GM21723 (cell line): ENCODE measurements around the gene FAM25G.
"Not testable (repeated sequence)": the region's sequence is repeated elsewhere in the genome, so short reads cannot be mapped to it uniquely, and the experiment has no call there.

Experiments
- ATAC-seq: cut with Tn5 transposase; IDR thresholded peaks from one replicate; pipeline ENCODE4 v1.9.1; 2021; ENCODE audit warnings: mild to moderate bottlenecking, moderate library complexity; ENCODE audit not compliant: unreplicated experiment

The FAM25G gene

DNA sequence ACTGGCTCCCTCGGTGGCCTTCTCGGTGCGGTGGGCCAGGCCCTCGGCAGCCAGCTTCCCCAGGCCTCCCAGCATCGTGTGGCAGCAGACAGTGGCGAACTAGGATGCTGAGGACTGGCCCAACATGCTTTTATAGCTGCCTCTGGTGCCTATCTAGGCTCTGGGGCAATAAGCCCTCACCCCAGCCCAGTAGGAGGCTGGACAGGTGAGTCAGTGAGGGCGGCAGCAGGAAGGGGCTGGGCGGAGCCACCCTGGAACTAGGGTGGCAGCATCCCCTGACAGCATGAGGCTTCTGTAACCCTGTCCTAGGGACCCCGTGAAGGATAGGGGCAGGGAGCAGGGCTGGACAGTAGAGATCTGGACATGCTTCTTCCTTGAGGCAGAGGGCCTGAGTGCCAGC is at the start of gene FAM25G:
TSS of gene FAM25G (minus strand) at position 101 of the 400 bp plus-strand sequence. CDS start at position 75, 26 bp downstream.
- ATAC-seq, result not testable (repeated sequence)

DNA sequence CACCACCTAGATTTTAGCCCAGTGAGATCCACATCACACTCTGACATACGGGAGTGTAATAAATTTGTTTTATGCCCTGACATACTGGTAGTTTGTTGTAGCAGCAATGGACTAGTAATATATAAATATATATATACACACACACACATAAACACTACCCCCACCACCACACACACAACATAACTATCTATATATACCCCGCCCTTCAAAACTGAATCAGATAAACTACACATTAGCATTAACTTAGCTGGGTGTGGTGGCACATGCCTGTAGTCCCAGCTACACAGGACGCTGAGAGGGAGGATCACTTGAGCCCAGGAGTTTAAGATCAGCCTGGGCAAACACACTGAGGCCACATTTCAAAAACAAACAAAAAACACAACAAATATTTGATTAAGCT is 44.9 kb upstream of the FAM25G start:
- not testable (repeated sequence) for ATAC-seq

DNA sequence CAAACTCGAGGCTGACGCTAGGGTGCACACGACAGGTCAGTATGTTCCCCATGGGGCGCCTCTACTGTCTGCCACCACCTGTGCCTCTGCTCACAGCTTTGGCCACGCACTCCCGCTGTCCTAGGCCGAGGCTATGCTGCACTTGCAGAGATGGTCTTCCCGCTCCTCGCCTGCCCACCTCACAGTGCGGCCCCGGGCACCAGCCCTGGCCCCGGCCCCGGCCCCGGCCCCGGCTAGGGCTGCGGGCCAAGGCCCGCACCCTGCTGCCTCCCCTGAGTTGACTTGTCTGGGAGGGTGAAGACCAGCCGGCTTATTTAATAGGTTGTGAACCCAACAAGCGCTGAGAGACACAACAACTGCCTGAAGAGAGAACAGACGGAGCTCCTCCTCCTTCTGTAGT is 32.0 kb upstream of the FAM25G start, which contains the start of gene AGAP9:
TSS of gene AGAP9 (minus strand) at position 164 of the 400 bp plus-strand sequence. CDS start at position 52, 112 bp downstream.
- not testable (repeated sequence) for ATAC-seq

DNA sequence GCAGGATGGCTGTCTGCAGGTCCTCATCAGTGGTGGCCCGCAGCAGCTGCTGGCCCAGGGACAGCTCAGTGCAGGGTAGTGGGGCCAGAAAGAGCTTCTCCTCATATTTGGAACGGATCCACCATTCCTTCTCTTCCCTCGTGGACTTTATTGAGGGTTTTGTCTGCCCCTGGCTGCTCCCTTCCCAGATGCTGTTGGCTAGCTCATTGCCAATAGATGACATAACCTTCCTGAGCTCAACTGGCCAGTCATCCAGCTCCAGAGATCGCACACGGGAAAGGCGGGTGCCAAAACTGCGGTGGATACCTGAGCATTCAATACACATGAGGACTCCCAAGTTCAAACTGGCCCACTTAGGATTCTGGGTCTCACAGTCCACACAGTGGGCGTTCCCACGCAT is 10.8 kb upstream of the FAM25G start:
- not testable (repeated sequence) for ATAC-seq

DNA sequence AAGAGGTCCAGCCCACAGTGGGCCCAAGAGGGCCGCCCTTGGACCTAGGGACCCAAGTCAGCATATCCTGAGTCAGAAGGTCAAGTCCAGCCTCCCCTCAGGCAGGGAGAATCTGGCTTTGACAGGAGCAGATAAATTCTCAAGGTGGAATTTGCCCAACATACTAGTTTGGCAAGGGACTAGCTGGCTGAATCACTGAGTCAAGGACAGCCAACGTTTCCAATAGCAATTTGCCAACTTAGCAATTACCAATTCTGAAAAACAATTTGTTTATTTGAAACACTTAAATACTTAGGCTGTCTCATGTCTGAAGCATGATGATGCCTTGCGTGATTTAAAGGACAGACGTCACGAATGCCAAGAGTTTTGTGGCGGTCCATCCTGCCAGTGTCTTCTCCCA is 2.7 kb upstream of the FAM25G start:
- not testable (repeated sequence) for ATAC-seq

DNA sequence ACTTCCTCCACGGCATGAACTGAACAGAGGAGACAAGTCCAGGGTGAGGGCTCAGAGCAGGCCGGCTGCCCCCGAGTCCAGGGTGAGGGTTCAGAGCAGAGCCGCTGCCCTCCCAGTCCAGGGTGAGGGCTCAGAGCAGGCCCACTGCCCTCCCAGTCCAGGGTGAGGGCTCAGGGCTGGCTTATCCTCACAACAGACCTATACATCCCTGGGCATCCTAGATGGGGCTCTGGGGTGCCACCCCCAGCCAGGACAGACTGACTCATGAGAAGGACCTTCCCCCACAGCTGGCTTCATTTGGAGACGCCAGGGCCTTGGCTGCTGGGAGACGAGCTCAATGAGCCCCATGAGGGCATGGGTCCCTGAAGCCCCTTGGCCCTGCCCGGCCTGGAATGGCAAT is 1.9 kb downstream of the FAM25G start:
- ATAC-seq, result not testable (repeated sequence)

GRCh38 chr10:47485943-47486342 is 5.6 kb downstream of the FAM25G start:
- not testable (repeated sequence) for ATAC-seq

- ATAC-seq, result not testable (repeated sequence)
Measured at GRCh38 chr10:47484786-47485185, 6.7 kb downstream of the FAM25G start.

DNA sequence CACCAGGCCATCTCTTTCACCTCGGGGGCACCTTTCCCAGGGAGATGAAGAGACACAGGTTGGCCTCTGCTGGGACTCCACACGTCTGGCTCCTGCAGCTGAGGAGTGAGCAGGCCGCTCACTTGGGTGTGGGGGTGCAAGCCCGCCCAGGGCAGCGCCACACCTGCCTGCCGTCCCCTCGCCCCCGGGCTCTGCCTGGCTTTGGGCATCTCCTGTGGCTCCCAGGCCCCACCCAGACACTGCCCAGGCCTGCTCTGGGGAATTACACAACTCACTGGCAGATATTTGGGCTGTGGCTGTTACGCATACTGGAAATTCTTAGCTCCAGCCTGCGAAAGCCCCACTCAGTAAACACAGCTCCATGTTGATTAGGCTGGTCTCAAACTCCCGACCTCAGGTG is 7.6 kb downstream of the FAM25G start, which contains the start of gene ANXA8:
TSS of gene ANXA8 (minus strand) at position 193 of the 400 bp plus-strand sequence. CDS start at position 11, 182 bp downstream.
- ATAC-seq, result not testable (repeated sequence)

GRCh38 chr10:47482367-47482766 is 9.1 kb downstream of the FAM25G start:
- not testable (repeated sequence) for ATAC-seq

DNA sequence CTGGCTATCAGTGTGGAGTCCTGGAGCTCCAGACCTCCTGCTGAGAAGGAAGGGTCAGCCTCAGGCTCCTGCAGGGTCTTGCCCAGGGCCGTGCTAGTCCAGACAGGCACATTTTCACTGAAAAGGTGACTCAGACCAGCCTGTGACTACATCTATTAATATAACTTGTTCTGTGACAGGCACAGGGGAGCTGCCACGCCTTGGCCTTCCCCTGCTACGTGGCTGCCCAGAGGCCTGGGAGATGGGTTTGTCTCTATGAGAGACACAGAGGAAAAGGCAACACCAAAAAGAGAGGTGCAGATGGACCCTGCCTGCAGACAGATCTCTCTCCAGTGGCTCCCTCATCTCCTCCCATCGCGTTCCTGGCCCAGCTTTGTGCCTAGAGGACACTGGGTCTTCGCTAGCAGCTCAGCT is 9.7 kb downstream of the FAM25G start:
- not testable (repeated sequence) for ATAC-seq

DNA sequence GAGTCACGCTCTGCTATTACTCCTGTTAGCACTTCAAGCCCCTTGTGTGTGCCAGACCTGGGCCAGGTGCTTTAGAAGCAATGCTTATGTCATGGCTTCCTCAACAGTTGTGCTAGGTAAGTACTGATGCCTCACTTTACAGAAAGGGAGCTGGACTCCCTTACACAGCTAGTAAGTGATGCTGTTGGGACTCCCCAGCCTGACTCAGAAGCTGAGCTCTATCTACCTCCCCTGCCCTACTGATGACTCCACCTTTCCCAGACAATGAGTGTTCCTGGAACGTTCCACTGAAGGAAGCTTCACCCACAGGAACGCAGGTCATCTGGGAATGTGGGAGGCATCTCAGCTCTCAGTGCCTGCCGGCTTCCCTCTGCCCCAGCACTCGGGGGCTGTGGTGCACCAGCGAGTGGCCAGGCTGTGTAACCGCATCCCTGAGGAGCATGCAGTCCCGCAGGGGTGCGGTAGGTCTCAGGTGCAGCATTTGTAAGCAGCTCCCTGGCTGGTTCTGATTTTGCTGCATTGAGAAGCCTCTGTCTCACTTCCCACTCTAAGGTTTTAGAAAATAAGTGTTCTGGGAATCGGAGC is 10.2 kb downstream of the FAM25G start:
- not testable (repeated sequence) for ATAC-seq

DNA sequence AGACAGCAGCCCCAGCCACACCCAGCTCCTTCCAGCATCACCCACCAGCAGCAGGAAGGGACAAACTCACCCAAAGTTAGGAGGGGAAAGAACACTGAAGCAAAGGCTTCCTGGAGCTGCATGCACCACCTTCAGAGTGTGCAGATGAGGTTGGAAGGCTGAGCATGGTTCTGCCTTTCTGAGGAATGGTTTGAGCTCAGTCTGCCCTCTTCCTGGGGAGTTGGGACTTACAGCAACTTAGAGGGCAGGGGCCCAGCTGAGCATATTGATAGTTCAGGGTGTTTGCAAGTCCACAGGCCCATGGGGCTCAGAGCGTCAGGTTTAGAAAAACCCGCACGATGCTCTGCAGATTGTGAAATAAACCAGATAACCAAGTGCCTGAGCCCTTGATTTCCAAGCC is 11.4 kb downstream of the FAM25G start:
- ATAC-seq, result not testable (repeated sequence)

DNA sequence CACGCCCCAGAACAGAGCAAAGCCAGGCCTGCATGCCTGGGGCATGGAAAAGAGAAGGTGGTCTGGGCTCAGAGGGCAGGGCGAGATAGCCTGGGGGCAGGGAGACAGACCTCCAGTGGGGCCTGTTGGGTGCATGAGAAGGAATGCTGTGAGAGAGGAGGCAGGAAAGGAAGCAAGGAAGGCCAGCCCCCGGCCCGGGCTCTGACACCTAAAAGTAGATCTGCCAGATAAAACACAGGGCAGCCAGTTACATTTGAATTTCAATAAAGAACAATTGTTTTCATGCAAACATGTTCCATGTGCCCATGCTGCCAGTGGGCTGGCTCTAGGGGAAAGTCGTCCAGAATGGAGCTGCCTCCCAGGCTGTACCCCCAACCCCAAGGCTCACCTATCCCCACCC is 13.4 kb downstream of the FAM25G start:
- ATAC-seq, result not testable (repeated sequence)

DNA sequence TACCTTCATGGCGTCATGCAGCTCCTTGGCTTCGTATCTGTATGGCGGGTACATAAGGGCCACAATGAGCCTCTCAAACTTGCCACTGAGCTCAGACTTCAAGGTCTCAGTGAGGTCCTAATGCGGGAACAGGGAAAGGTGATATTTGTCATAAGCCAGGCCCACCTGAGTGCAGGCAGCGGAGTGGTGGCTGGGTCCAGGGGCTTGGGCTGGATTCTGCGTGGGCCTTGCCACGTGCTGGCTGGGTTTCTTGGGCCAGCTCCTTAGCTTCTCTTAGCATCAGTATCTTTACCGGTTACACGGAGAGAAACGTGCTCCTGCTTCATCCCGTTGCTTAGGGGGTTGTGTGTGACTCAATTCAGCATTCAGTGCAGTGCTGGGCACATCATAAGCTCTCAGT is 14.4 kb downstream of the FAM25G start:
- not testable (repeated sequence) for ATAC-seq

DNA sequence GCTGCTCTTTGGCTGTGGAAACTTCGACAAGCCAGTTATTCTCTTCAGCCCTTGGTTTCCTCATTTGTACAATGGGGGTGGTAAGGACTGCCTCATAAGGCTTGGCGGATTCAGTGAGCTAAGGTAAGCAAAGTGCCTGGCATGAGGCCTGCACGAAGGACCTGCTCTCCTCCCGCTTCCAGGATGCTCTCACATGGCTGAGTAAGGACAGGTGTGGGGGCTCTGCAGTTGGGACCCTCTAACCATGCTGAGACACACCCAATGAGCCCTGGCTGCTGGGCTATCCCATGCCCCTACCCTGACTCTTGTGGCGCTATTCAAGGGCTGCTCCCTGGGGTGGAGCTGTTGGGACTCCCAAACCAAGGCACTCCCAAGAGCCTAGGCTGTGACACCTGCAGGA is 16.4 kb downstream of the FAM25G start:
- not testable (repeated sequence) for ATAC-seq

DNA sequence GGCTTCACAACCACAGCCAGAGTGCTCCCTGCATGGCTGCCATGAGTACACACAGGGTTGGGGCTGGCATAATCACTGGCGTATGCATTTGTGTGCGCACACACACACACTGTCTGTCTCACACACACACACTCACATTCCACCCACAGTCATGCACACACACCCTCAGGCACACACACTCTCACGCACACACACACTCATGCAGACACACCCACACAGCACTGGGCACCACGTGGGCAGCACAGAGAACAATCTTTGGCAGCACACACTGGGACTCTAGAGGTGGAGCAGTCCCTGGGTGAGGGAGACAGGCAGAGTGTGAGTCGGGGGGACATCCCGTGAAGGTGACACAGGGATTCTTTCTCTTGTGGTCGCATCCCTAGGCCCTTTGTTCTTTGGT is 18.0 kb downstream of the FAM25G start:
- ATAC-seq, result not testable (repeated sequence)

GRCh38 chr10:47472647-47473046 is 18.9 kb downstream of the FAM25G start:
- ATAC-seq, result not testable (repeated sequence)

DNA sequence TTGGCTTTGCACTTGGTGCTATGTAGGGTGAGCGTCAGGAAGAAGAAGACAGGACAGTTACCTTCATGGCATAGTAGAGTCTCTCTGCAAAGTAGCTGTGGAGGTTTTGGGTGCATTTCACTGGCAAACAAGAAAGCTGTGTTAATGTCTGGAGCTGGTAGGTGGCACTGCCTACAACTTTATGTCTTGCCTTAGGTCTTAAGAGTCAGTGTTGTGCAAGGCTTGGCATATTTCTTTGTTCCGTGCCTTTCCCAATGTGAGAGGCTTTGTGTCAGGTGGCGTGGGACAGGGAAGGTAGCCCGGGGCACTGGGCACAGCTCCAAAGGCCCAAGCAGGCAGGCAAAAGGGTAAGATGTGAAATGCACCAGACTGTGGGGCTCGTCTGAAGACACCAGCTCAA is 19.4 kb downstream of the FAM25G start:
- ATAC-seq, result not testable (repeated sequence)

- ATAC-seq, result not testable (repeated sequence)
Measured at GRCh38 chr10:47468731-47469528, 22.6 kb downstream of the FAM25G start.

GRCh38 chr10:47467957-47468356 is 23.5 kb downstream of the FAM25G start:
- not testable (repeated sequence) for ATAC-seq

GRCh38 chr10:47467458-47467857 is 24.0 kb downstream of the FAM25G start:
- ATAC-seq, result not testable (repeated sequence)
